Islet of Langerhans (tissue), 1 donor: ENCODE measurements around the gene NIPBL.
A peak's percentile ranks its signal among the peaks of the same experiment; 100 is the strongest.
"Not testable (repeated sequence)": the region's sequence is repeated elsewhere in the genome, so short reads cannot be mapped to it uniquely, and the experiment has no call there.

Experiments used
- FAIRE-seq: peaks from one replicate; lab custom pipeline; 2011; peaks lifted over from hg19 to GRCh38; lab: Jason Lieb, UNC

NIPBL gene, protein sequence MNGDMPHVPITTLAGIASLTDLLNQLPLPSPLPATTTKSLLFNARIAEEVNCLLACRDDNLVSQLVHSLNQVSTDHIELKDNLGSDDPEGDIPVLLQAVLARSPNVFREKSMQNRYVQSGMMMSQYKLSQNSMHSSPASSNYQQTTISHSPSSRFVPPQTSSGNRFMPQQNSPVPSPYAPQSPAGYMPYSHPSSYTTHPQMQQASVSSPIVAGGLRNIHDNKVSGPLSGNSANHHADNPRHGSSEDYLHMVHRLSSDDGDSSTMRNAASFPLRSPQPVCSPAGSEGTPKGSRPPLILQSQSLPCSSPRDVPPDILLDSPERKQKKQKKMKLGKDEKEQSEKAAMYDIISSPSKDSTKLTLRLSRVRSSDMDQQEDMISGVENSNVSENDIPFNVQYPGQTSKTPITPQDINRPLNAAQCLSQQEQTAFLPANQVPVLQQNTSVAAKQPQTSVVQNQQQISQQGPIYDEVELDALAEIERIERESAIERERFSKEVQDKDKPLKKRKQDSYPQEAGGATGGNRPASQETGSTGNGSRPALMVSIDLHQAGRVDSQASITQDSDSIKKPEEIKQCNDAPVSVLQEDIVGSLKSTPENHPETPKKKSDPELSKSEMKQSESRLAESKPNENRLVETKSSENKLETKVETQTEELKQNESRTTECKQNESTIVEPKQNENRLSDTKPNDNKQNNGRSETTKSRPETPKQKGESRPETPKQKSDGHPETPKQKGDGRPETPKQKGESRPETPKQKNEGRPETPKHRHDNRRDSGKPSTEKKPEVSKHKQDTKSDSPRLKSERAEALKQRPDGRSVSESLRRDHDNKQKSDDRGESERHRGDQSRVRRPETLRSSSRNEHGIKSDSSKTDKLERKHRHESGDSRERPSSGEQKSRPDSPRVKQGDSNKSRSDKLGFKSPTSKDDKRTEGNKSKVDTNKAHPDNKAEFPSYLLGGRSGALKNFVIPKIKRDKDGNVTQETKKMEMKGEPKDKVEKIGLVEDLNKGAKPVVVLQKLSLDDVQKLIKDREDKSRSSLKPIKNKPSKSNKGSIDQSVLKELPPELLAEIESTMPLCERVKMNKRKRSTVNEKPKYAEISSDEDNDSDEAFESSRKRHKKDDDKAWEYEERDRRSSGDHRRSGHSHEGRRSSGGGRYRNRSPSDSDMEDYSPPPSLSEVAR (N-terminal part only)

DNA sequence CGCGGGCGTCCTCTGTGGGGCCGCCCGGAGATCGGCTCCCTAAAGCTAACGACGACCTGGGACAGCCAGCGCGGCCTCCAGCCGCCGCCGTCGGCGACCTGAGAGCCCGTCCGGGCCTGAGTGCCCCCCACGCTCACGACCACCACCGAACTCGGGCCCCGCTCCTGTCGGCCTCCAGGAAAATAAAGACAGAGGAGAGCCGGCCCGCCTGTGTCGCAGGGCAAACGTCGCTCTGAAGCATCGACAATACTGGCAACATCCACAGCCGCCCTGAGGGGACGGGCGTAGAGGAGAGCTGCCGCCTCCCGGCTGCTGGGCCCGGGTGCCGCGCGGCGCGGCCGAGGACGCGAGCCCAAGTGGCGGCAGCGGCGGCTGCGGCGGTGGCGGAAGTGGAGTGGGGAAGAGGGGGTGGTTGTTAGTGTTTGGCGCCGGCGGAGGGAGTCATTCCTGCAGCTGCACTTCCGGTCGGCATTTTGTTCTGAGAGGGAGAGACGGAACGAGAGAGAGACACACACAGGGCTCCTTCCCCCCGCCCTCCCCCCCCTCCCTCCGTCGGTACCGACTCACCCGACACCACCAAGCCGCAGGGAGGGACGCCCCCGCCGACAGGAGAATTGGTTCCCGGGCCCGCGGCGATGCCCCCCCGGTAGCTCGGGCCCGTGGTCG, at the start of gene NIPBL:
Gene NIPBL, plus strand, starts transcription at position 471 of the 666 bp plus-strand sequence. CDS start 76,928 bp downstream, outside the sequence.
- no peak for FAIRE-seq

GRCh38 chr5:36832274-36832673, 44.3 kb upstream of the NIPBL start:
- FAIRE-seq = no peak

GRCh38 chr5:36836831-36837230, 39.7 kb upstream of the NIPBL start:
- no peak for FAIRE-seq

DNA sequence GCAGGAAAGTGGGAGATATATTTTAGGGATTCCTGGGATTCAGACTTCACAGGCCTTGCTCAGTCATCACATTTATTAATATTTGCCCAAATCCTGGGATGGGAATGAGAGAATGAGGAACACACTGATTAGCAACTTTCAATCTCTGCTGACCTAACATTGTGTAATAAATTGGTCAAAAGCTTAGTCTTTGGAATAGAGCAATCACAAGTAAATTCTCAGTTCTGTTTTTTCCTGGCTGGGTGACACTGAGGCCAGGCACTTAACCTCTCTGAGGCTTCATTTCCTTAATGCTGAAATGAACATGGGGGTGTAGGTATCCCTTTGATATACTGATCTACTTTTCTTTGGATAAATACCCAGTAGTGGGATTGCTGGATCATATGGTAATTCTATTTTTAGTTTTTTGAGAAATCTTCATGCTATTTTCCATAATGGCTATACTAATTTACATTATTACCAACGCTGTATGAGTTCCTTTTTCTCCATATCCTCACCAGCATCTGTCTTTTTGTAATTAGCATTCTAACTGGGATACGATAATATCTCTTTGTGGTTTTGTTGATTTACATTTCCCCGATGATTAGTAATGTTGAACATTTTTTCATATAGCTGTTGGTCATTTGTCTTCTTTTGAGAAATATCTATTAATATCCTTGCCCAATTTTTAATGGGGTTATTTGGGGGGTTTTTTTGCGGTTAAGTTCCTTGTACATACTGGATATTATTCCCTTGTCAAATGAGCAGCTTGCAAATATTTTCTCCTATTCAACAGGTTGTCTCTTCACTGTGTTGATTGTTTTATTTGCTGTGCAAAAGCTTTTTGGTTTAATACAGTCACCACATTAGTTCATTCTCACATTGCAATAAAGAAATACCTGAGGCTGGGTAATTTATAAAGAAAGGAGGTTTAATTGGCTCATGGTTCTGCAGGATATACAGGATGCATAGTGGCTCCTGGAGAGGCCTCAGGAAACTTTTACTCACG, 36.8 kb upstream of the NIPBL start:
- FAIRE-seq = no peak

GRCh38 chr5:36841677-36842076, 34.9 kb upstream of the NIPBL start:
- FAIRE-seq = no peak

GRCh38 chr5:36842087-36842486, 34.5 kb upstream of the NIPBL start:
- no peak for FAIRE-seq

- no peak for FAIRE-seq
These were observed 32.3 kb upstream of the NIPBL start for GRCh38 chr5:36844305-36844704.

DNA sequence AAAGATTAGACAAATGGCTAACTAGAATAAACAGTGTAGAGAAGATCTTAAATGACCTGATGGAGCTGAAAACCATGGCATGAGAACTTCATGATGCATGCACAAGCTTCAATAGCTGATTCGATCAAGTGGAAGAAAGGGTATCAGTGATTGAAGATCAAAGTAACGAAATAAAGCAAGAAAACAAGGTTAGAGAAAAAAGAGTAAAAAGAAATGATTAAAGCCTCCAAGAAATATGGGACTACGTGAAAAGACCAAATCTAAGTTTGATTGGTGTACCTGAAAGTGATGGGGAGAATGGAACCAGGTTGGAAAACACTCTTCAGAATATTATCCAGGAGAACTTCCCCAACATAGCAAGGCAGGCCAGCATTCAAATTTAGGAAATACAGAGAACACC, 28.0 kb upstream of the NIPBL start:
- FAIRE-seq = not testable (repeated sequence)

DNA sequence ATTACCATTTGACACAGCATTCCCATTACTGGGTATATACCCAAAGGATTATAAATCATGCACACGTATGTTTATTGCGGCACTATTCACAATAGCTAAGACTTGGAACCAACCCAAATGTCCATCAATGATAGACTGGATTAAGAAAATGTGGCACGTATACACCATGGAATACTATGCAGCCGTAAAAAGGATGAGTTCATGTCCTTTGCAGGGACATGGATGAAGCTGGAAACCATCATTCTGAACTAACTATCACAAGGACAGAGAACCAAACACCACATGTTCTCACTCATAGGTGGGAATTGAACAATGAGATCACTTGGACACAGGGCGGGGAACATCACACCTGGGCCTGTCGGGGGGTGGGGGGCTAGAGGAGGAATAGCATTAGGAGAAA, 23.7 kb upstream of the NIPBL start:
- not testable (repeated sequence) for FAIRE-seq

DNA sequence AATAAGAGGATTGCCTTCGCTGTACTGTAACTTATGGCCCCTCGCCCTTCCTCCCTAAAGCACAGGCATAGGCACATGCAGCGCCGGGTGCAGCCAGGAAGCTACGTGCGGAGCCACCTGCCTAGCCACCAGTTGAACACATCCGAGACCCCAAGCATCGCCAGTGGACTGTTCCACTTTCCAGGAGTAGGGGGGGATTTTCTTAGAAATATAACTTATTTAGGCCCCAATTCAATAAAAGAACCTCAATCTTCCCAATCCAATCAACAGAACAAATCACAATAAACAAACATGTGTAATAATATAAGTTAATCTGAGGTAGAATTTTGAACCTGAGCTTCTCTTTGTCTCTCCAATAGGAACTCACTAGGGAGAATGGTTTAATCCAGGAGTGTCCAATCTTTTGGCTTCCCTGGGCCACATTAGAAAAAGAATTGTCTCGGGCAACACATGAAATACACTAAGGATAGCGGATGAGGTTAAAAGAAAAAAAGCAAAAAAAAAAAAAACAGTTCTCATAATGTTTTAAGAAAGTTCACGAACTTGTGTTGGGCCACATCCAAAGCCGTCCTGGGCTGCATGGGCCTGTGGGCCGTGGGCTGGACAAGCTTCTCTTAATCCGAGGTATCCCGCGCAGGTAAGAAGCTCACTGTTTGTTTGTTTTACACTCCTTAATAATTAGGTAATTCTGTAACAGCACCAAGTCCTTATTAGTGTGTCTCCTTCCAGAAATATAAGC, 22.0 kb upstream of the NIPBL start:
- no peak for FAIRE-seq

DNA sequence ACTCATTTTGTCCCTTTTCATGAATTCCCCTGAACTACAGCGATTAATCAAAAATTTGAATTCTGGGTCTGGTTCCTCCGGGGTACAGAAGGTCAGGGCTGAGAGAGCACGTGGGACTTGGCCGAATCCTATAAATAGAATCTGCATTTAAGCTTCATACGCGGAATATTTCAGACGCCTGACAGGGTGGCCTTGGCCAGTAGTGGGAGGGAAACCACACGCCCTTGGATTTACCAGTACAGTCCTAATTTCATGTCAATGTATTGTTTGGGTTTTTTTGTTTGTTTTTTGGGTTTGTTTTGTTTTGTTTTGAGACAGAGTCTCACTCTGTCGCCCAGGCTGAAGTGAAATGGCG, 21.5 kb upstream of the NIPBL start:
- no peak for FAIRE-seq

GRCh38 chr5:36861871-36862270, 14.7 kb upstream of the NIPBL start:
- no peak for FAIRE-seq

GRCh38 chr5:36870399-36871040, 6.0 kb upstream of the NIPBL start:
- peak; percentile 97 for FAIRE-seq

DNA sequence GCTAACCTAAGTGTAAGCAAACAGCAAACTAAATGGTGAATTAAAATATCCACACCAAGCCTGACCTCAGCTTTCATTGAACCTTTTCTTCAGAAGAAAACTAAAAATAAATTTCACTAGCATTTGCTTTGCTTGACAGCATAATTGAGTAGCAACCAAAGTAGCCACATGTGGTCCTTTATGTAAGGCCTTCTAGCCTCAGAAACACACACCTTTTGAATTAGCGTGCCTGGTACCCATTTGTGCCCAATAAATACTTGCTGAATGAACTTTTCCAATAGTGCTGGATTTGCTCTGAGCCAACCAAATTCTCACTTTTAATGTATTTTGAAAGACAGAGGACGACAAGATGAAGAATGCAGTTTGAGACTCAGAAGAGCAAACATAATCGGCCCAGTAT, 2.1 kb upstream of the NIPBL start:
- FAIRE-seq = no peak

DNA sequence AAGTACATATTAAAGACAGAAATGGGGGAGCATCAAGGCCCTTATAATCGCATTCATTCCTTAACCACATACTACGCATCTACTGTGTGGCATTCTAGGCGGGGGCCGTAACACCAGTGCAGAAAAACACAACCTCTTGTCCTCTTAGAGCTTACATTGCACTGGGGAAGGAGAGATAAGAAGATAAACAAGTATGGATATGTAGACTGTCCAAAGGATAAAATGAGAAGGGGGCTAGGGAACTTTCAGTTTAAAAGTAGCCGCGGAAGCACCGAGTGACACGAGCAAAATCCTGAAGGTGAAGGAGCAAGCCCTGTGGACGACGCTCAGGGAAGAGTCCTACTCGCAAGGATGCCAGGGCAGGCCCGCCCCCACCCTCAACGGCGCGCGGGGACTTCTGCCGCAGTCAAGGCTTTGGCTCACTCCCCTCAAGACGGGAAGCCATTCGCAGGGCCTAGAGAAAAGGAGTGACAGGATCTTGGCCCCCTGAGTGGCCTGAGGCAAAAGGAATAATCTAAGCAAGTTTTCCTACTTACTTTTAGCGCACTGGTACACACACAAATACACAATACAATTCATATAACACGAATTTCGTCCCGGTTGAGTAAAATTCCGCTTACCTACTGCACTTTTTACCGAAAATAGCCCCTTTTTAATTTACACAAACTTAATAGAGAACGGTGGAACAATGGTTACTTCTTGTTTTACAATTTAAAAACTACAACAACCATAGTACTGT, 1.3 kb upstream of the NIPBL start:
- no peak for FAIRE-seq

GRCh38 chr5:36875790-36876298, 725 bp upstream of the NIPBL start:
- no peak for FAIRE-seq

- no peak for FAIRE-seq
These were observed 547 bp downstream of the NIPBL start for GRCh38 chr5:36876965-36877666.
